ENCODE measurements around the gene TEX52.

GRCh38 chr12:2876431-2877046 is 19.7 kb upstream of the TEX52 start:
- no peak for TF ChIP-seq EP300 (IDR thresholded peaks at IDR 0.05)
- TF ChIP-seq POLR2AphosphoS5 (IDR thresholded peaks at IDR 0.05) = no peak
- TF ChIP-seq POLR2A (IDR thresholded peaks at IDR 0.05) = no peak

Data from suprapubic skin (tissue), 4 donors.